Skeletal muscle tissue (tissue), 4 donors: Measurements from ENCODE around the gene DUOXA1. TPM values are rescaled to one million over a fixed set of nuclear protein-coding genes. Genes with fewer than 3 reads are reported as not detected.
"Not testable (repeated sequence)": the region's sequence is repeated elsewhere in the genome, so short reads cannot be mapped to it uniquely, and the experiment has no call there.

Experiments used
- H3K27ac ChIP-seq: one replicate; pipeline ENCODE4 v1.7.0; 2013; ENCODE audit warnings: mild to moderate bottlenecking, low read depth, low read length, inconsistent platforms
- H3K27me3 ChIP-seq, 3 donors: one replicate each; pipeline ENCODE4 v1.7.0; 2013; ENCODE audit warnings: low read length in 3 of 3; ENCODE audit not compliant: control insufficient read depth in 3 of 3, insufficient read depth in 3 of 3
- H3K36me3 ChIP-seq, 3 donors: one replicate each; pipeline ENCODE4 v1.7.0; 2013; ENCODE audit warnings: low read length in 3 of 3; ENCODE audit not compliant: control insufficient read depth in 3 of 3, insufficient read depth in 3 of 3
- H3K4me1 ChIP-seq, 3 donors: one replicate each; pipeline ENCODE4 v1.7.0; 2013; ENCODE audit warnings: low read length in 3 of 3, mild to moderate bottlenecking in 3 of 3; ENCODE audit not compliant: control insufficient read depth in 3 of 3, insufficient read depth in 3 of 3
- H3K4me3 ChIP-seq, 3 donors: one replicate each; pipeline ENCODE4 v1.7.0; 2013; ENCODE audit warnings: low read length in 3 of 3
- H3K9ac ChIP-seq, 3 donors: one replicate each; pipeline ENCODE4 v1.7.0; 2013; ENCODE audit warnings: low read length in 3 of 3, mild to moderate bottlenecking in 3 of 3, moderate library complexity in 2 of 3, low read depth in 1 of 3
- H3K9me3 ChIP-seq, 3 donors: one replicate each; pipeline ENCODE4 v1.7.0; 2013; ENCODE audit warnings: low read length in 3 of 3; ENCODE audit not compliant: control insufficient read depth in 3 of 3
- total RNA-seq: library from RNA; depleted of rRNA; stranded (reverse); fragments of >200 nt; gene quantifications from one replicate; pipeline ENCODE4 v1.2.3, GENCODE V29; 2014
- donor health status: Osteomylitis.

The DUOXA1 gene
- total RNA-seq, 1 donor from 2014 or later, result not detected

DNA sequence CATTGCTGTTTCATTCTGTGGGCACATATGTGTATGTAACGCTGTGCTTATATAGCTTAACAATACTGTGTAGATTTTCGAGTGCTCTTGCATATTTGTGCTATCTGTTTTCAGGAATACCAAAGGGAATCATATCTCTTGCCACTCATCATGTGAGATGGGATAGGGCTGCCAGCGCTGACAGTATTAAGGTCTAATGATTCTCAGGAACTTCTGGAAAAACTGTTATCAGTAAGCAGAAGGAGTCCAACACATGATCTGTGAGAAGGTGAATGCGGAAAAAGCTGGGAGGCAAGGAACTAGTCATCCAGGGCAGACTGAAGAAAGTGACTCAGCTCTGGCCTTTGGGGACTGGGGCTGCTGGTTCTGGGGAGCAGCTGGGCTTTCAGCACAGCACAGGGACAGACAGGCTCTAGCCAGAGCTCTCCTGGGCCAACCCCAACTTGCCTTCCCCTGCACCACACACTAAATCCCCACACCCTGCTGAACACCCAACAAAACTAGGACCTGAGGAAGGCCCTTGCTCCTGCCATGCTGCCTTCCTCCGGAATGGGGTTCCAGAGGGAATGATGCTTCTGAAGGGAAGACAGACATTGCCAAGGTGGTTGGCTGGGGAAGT, 49.9 kb downstream of the DUOXA1 start:
- H3K4me1 ChIP-seq, H3K4me3 ChIP-seq, H3K27ac ChIP-seq, H3K36me3 ChIP-seq, H3K9ac ChIP-seq, H3K9me3 ChIP-seq, H3K27me3 ChIP-seq: not testable (repeated sequence)

DNA sequence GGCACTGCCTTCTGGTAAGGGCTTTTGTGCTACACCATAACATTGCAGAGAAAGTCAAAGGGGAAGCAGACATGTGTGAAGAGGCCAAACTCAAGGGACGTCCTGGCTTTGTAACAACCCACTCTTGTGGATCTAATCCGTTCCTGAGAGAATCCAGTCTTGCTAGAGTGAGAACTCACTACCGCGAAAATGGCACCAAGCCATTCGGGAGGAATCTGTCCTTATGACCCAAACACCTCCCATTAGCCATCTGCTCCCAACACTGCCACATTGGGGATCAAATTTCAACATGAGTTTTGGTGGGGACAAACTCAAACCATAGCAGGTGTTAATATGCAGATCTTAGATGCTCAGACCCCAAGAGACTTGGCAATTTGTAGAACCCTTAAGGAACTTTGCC, 50.5 kb downstream of the DUOXA1 start:
- not testable (repeated sequence) for H3K9me3 ChIP-seq, H3K9ac ChIP-seq, H3K36me3 ChIP-seq, H3K4me3 ChIP-seq, H3K4me1 ChIP-seq, H3K27me3 ChIP-seq, H3K27ac ChIP-seq

DNA sequence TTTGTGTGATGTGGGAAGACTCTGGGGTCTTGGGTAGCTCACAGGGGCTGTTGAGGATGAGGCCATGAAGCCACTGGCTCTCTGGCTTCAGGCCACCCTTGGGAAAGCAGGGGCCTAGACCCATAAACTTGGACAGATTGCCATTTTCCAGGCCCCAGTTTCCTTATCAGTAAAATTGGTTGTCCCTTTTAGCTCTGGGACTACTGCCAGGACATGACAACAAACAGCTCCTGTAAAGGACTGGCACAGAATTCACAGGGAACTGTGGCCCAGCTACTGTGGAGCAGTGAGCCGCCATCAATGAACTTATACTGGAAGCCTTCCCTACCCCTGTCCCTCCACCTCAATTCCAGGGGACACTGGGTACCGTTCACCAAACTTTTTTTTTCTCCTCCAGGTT, 52.3 kb downstream of the DUOXA1 start:
- not testable (repeated sequence) for H3K27ac ChIP-seq, H3K27me3 ChIP-seq, H3K9me3 ChIP-seq, H3K4me3 ChIP-seq, H3K9ac ChIP-seq, H3K4me1 ChIP-seq, H3K36me3 ChIP-seq

DNA sequence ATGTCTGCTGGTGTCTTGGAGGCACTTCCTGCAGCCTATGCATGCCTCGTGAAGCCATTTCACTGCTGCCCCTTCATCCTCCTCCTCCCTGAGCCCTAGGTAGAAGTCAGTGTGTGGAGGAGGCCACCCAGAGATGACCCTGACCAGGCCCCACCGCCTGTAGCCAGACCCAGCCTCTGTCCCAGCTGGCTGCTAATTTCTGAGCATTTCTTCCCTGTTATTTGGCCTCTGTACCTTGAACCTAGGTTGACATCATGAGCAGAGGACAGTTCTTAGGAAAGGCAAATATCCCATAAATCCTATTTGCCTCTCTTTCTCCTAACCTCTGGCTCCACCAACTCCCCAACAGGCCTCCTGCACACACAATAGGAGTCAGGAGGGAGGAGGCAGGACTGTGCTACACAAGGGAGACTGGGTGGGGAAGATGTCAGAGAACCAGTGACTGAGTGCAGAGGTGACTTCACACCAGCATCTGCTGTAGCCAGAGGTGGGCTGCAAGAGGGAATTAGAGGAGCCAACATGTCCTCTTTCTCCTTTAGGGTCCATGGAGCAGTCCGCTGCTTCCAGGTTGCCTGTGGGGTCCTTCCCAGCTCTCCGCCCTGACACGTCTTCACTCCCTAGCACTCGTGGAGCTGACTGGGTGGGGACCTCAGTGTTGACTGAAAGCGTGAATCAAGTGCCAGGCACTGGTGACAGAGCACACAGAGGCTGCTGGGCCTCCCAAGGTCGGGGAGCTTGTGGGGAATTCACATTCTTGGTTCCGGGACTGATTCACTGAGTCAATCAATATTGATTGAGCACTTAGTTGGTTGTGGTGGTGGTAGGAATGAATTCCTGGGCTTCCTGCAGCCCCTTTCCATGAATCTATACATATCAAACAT, 54.0 kb downstream of the DUOXA1 start:
- not testable (repeated sequence) for H3K27me3 ChIP-seq, H3K4me1 ChIP-seq, H3K9me3 ChIP-seq, H3K9ac ChIP-seq, H3K27ac ChIP-seq, H3K4me3 ChIP-seq, H3K36me3 ChIP-seq

DNA sequence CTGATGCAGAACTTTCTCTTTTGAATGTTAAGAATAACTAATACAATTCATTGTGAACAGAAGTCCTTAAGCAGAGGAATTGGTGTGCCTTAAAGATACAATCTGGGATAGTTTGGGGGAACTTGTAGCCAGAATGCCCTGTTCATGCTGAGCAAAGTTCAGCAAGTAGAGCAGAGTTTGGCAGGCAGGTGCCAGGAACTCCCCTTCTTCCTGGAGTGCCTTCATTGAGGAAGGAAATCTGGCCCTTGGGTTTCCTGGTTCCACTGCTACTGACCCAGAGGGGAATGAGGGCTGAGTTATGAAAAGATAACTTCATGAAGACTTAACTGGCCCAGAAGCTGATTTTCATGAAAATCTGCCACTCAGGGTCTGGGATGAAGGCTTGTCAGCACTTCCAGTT, 56.1 kb downstream of the DUOXA1 start:
- H3K9ac ChIP-seq, H3K4me3 ChIP-seq, H3K9me3 ChIP-seq, H3K27ac ChIP-seq, H3K4me1 ChIP-seq, H3K36me3 ChIP-seq, H3K27me3 ChIP-seq: not testable (repeated sequence)

DNA sequence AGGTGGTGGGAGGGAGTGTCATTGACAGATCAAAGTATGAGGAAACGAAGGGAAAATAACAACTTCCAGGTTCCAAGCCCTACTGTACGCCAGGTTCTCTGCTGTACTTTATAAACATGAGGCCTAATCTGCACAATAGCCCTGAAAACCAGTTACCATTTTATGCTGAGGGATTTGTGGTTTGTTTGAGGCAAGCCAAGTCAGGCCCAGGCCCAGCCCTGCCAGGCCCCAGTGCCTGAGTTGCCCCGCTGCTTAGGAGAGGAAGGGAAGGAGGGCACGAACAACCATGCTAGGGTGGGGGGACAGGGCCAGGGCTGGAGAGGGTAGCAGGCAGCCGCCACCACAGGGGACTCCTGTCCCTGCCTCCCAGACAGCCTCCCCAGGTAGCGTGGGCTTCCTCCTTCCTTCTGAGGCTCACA, 59.7 kb downstream of the DUOXA1 start:
- H3K36me3 ChIP-seq, H3K4me1 ChIP-seq, H3K27ac ChIP-seq, H3K4me3 ChIP-seq, H3K9ac ChIP-seq, H3K9me3 ChIP-seq, H3K27me3 ChIP-seq: not testable (repeated sequence)

Other genes with a start within 250 kb of the DUOXA1 start
- not detected for gene TERB2, start 173.2 kb downstream of the DUOXA1 start, total RNA-seq
- 1.6 TPM for gene SORD, start 106.7 kb downstream of the DUOXA1 start, total RNA-seq
- gene DUOX2, start 15.7 kb downstream of the DUOXA1 start, total RNA-seq, result under 0.01 TPM
- gene DUOXA2, start 15.6 kb downstream of the DUOXA1 start, total RNA-seq, result not detected
- gene DUOX1, start 115 bp upstream of the DUOXA1 start, total RNA-seq, result under 0.01 TPM
- gene SHF, start 58.1 kb upstream of the DUOXA1 start, total RNA-seq, result 8.4 TPM
- gene SLC28A2, start 122.4 kb upstream of the DUOXA1 start, total RNA-seq, result not detected
- gene GATM, start 248.7 kb upstream of the DUOXA1 start, total RNA-seq, result 309 TPM